Measurements from ENCODE around the gene TMIGD3.

The TMIGD3 gene

GRCh38 chr1:111496398-111496797 is 7.0 kb downstream of the TMIGD3 start:
- POLR2A ChIA-PET = interaction anchor here (4.1 kb wide), 1 partner anchor 11 kb away, joined by 20 read pairs; no protein-coding TSS in a partner anchor
- DNase-seq (ENCODE audit: extremely low spot score) = no peak
- CTCF ChIA-PET = no interaction called here
- no peak for TF ChIP-seq PKNOX1 (IDR thresholded peaks at IDR 0.05)
- no peak for TF ChIP-seq L3MBTL2 (conservative IDR thresholded peaks at IDR 0.05)
- no peak for TF ChIP-seq ZNF384 (IDR thresholded peaks at IDR 0.05)
- TF ChIP-seq TARDBP (IDR thresholded peaks at IDR 0.05) = no peak
- TF ChIP-seq NFRKB (IDR thresholded peaks at IDR 0.05) = no peak
- no peak for TF ChIP-seq FOXM1 (IDR thresholded peaks at IDR 0.05; ENCODE audit: borderline replicate concordance)

DNA sequence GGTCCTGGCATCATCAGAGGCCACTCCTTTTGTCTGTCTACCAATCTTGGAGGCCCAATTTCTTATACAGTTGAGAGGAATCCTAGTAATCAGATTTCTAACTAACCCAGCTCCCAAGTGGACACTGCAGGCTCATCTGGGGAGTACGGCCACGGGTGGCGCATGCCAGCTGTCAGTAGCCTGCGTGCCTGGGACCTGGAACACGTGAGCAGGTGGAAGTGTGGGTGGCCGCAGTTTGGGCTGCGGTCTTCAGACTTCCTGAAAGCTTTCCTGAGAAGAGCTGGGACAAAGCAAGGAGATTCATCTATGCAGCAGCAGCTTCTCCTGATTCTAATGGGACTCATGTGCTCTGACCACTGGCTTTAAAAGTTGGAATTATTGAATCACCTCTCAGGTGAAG is 12.4 kb downstream of the TMIGD3 start:
- no peak for TF ChIP-seq CTBP1 (IDR thresholded peaks at IDR 0.05; ENCODE audit: borderline replicate concordance)
- no peak for TF ChIP-seq SP1 (IDR thresholded peaks at IDR 0.05)
- TF ChIP-seq FOXK2 (IDR thresholded peaks at IDR 0.05) = no peak
- TF ChIP-seq L3MBTL2 (conservative IDR thresholded peaks at IDR 0.05) = no peak
- no peak for TF ChIP-seq ELF4 (IDR thresholded peaks at IDR 0.05)
- no peak for TF ChIP-seq PKNOX1 (IDR thresholded peaks at IDR 0.05)
- no peak for TF ChIP-seq LEF1 (IDR thresholded peaks at IDR 0.05; ENCODE audit: borderline replicate concordance)
- no peak for TF ChIP-seq SUZ12 (IDR thresholded peaks at IDR 0.05)
- TF ChIP-seq FOXM1 (IDR thresholded peaks at IDR 0.05; ENCODE audit: borderline replicate concordance) = no peak
- TF ChIP-seq FOXA1 (IDR thresholded peaks at IDR 0.05) = no peak
- TF ChIP-seq ZNF384 (IDR thresholded peaks at IDR 0.05) = no peak
- TF ChIP-seq NFRKB (IDR thresholded peaks at IDR 0.05) = no peak
- TF ChIP-seq BHLHE40 (IDR thresholded peaks at IDR 0.05; ENCODE audit: borderline replicate concordance) = no peak
- no peak for TF ChIP-seq ARNT (IDR thresholded peaks at IDR 0.05)
- ChIA-PET CTCF (no interaction called here), POLR2A (no interaction called here)
- DNase-seq (ENCODE audit: extremely low spot score) = no peak

GRCh38 chr1:111490220-111490619 is 13.2 kb downstream of the TMIGD3 start:
- CTCF ChIA-PET = interaction anchor here (0.9 to 1.0 kb wide), 2 partner anchors 8 to 18 kb away, joined by 3 to 4 read pairs; no protein-coding TSS in a partner anchor
- POLR2A ChIA-PET = no interaction called here
- no peak for DNase-seq (ENCODE audit: extremely low spot score)
- no peak for TF ChIP-seq FOXA1 (IDR thresholded peaks at IDR 0.05)
- TF ChIP-seq CTBP1 (IDR thresholded peaks at IDR 0.05; ENCODE audit: borderline replicate concordance) = no peak
- no peak for TF ChIP-seq ZNF384 (IDR thresholded peaks at IDR 0.05)
- TF ChIP-seq SP1 (IDR thresholded peaks at IDR 0.05) = no peak
- no peak for TF ChIP-seq HDGF (IDR thresholded peaks at IDR 0.05; ENCODE audit: borderline replicate concordance)
- no peak for TF ChIP-seq ELF4 (IDR thresholded peaks at IDR 0.05)
- TF ChIP-seq TARDBP (IDR thresholded peaks at IDR 0.05) = no peak
- no peak for TF ChIP-seq L3MBTL2 (conservative IDR thresholded peaks at IDR 0.05)
- TF ChIP-seq PKNOX1 (IDR thresholded peaks at IDR 0.05) = no peak
- no peak for TF ChIP-seq LEF1 (IDR thresholded peaks at IDR 0.05; ENCODE audit: borderline replicate concordance)
- TF ChIP-seq ARNT (IDR thresholded peaks at IDR 0.05) = no peak
- TF ChIP-seq FOXK2 (IDR thresholded peaks at IDR 0.05) = no peak
- no peak for TF ChIP-seq NFRKB (IDR thresholded peaks at IDR 0.05)
- no peak for TF ChIP-seq SUZ12 (IDR thresholded peaks at IDR 0.05)
- no peak for TF ChIP-seq FOXM1 (IDR thresholded peaks at IDR 0.05; ENCODE audit: borderline replicate concordance)
- TF ChIP-seq BHLHE40 (IDR thresholded peaks at IDR 0.05; ENCODE audit: borderline replicate concordance) = no peak

GRCh38 chr1:111489604-111490003 is 13.8 kb downstream of the TMIGD3 start:
- POLR2A ChIA-PET = no interaction called here
- TF ChIP-seq HDGF (IDR thresholded peaks at IDR 0.05; ENCODE audit: borderline replicate concordance) = no peak
- no peak for TF ChIP-seq LEF1 (IDR thresholded peaks at IDR 0.05; ENCODE audit: borderline replicate concordance)
- no peak for TF ChIP-seq SUZ12 (IDR thresholded peaks at IDR 0.05)
- no peak for TF ChIP-seq ELF4 (IDR thresholded peaks at IDR 0.05)
- no peak for TF ChIP-seq NFRKB (IDR thresholded peaks at IDR 0.05)
- no peak for TF ChIP-seq L3MBTL2 (conservative IDR thresholded peaks at IDR 0.05)
- DNase-seq (ENCODE audit: extremely low spot score) = no peak
- CTCF ChIA-PET = interaction anchor here (0.9 to 1.0 kb wide), 2 partner anchors 8 to 18 kb away, joined by 3 to 4 read pairs; no protein-coding TSS in a partner anchor

GRCh38 chr1:111488669-111489068 is 14.8 kb downstream of the TMIGD3 start:
- TF ChIP-seq FOXK2 (IDR thresholded peaks at IDR 0.05) (no peak), FOXM1 (IDR thresholded peaks at IDR 0.05; ENCODE audit: borderline replicate concordance) (no peak), FOXA1 (IDR thresholded peaks at IDR 0.05) (no peak), PKNOX1 (IDR thresholded peaks at IDR 0.05) (no peak), L3MBTL2 (conservative IDR thresholded peaks at IDR 0.05) (no peak), SP1 (IDR thresholded peaks at IDR 0.05) (no peak), NFRKB (IDR thresholded peaks at IDR 0.05) (no peak), HDGF (IDR thresholded peaks at IDR 0.05; ENCODE audit: borderline replicate concordance) (no peak), ZNF384 (IDR thresholded peaks at IDR 0.05) (no peak), LEF1 (IDR thresholded peaks at IDR 0.05; ENCODE audit: borderline replicate concordance) (no peak), BHLHE40 (IDR thresholded peaks at IDR 0.05; ENCODE audit: borderline replicate concordance) (no peak), TARDBP (IDR thresholded peaks at IDR 0.05) (no peak), CTBP1 (IDR thresholded peaks at IDR 0.05; ENCODE audit: borderline replicate concordance) (no peak)
- CTCF ChIA-PET = interaction anchor here (0.8 to 0.9 kb wide), 2 partner anchors 20 to 259 kb away, joined by 3 read pairs; no protein-coding TSS in a partner anchor
- no peak for DNase-seq (ENCODE audit: extremely low spot score)
- POLR2A ChIA-PET = interaction anchor here (1.0 kb wide), 2 partner anchors 19 kb away, joined by 3 read pairs; no protein-coding TSS in a partner anchor

- CTCF ChIA-PET = no interaction called here
- no peak for DNase-seq (ENCODE audit: extremely low spot score)
- TF ChIP-seq FOXK2 (IDR thresholded peaks at IDR 0.05) (no peak), CTBP1 (IDR thresholded peaks at IDR 0.05; ENCODE audit: borderline replicate concordance) (no peak), SUZ12 (IDR thresholded peaks at IDR 0.05) (no peak), LEF1 (IDR thresholded peaks at IDR 0.05; ENCODE audit: borderline replicate concordance) (no peak), TARDBP (IDR thresholded peaks at IDR 0.05) (no peak), FOXA1 (IDR thresholded peaks at IDR 0.05) (no peak), ZNF384 (IDR thresholded peaks at IDR 0.05) (no peak), NFRKB (IDR thresholded peaks at IDR 0.05) (no peak), ELF4 (IDR thresholded peaks at IDR 0.05) (no peak), PKNOX1 (IDR thresholded peaks at IDR 0.05) (no peak), HDGF (IDR thresholded peaks at IDR 0.05; ENCODE audit: borderline replicate concordance) (no peak), FOXM1 (IDR thresholded peaks at IDR 0.05; ENCODE audit: borderline replicate concordance) (no peak), SP1 (IDR thresholded peaks at IDR 0.05) (no peak), ARNT (IDR thresholded peaks at IDR 0.05) (no peak), L3MBTL2 (conservative IDR thresholded peaks at IDR 0.05) (no peak), BHLHE40 (IDR thresholded peaks at IDR 0.05; ENCODE audit: borderline replicate concordance) (no peak)
- POLR2A ChIA-PET = no interaction called here
Observed at GRCh38 chr1:111487133-111487532, 16.3 kb downstream of the TMIGD3 start.
